ENCODE measurements around the gene CCDC9. TPM values are rescaled to one million over a fixed set of nuclear protein-coding genes. Genes with fewer than 3 reads are reported as not detected.

The CCDC9 gene
- total and polyA plus RNA-seq, 2 of the 13 experiments (the other 11 are each of a cell fraction or from before 2014, with no cell fraction given): 2.9 to 6.3 TPM

DNA sequence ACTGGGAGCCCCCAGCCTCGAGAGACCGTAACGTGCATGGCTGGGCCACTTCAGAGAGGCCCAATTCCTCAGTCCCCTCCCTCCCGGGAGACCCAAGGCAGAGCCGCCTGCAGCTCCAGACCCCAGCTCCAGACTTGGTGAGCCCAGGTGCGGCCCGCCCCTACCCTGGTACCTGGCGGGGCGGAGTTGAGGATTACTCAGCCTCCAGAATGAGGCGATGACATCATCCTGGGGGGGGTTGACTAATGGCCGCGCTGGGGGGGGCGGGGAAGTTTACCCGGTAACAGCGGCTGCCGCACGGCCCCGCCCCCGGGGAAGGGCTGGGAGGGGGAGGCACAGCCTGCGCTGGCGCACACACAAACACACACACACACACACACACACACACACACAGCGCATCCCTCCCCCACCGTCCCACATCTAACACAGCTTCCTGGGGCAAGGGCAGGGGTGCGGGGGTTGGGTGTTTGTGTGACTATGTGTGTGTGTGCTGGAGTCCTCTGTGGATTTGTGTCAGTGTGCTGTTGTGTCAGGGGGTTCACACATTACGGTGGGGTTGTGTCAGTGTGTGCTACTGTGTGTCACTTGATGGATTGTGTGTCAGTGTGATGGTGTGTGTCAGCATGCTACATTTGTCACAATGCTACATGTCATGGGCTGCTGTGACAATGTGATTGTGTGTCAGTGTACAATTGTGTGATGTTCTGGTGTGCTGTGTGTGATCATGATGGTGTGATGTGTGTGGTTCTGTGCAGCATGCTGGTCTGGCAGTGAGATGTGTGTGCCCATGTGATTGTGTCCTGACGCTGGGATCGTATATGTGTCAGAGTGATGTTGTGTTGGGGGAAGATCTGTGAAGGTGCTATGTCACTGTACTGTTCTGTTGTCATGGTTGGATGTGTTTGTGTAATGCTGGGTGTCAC lies 15.1 kb upstream of the CCDC9 start (continued):
- TF ChIP-seq FOSL2 (CRISPR knock-in tag; IDR thresholded peaks at IDR 0.05): peak; percentile 70
- TF ChIP-seq ETV6 (CRISPR knock-in tag; conservative IDR thresholded peaks at IDR 0.05): no peak
- TF ChIP-seq CHD2 (IDR thresholded peaks at IDR 0.05; ENCODE audit: low read depth, low read length): no peak
- TF ChIP-seq SIN3B (IDR thresholded peaks at IDR 0.05; ENCODE audit: low read length): no peak
- no peak for TF ChIP-seq BRD4 (CRISPR knock-in tag; IDR thresholded peaks at IDR 0.05)
- no peak for TF ChIP-seq HNRNPH1 (optimal IDR thresholded peaks at IDR 0.05; ENCODE audit: low read depth, low read length)
- TF ChIP-seq, protein P1, sequence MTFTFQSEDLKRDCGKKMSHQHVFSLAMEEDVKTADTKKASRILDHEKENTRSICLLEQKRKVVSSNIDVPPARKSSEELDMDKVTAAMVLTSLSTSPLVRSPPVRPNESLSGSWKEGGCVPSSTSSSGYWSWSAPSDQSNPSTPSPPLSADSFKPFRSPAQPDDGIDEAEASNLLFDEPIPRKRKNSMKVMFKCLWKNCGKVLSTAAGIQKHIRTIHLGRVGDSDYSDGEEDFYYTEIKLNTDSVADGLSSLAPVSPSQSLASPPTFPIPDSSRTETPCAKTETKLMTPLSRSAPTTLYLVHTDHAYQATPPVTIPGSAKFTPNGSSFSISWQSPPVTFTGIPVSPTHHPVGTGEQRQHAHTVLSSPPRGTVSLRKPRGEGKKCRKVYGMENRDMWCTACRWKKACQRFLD (CRISPR knock-in tag; IDR thresholded peaks at IDR 0.05; ENCODE audit: borderline replicate concordance): no peak
- 0 out of 2 replicates have a peak, but pooled peaks have one; percentile 44 for TF ChIP-seq ZNF841 (CRISPR knock-in tag; IDR thresholded peaks at IDR 0.05; ENCODE audit: borderline replicate concordance)
- TF ChIP-seq KLF16 (CRISPR knock-in tag; IDR thresholded peaks at IDR 0.05): no peak
- TF ChIP-seq, protein P2, sequence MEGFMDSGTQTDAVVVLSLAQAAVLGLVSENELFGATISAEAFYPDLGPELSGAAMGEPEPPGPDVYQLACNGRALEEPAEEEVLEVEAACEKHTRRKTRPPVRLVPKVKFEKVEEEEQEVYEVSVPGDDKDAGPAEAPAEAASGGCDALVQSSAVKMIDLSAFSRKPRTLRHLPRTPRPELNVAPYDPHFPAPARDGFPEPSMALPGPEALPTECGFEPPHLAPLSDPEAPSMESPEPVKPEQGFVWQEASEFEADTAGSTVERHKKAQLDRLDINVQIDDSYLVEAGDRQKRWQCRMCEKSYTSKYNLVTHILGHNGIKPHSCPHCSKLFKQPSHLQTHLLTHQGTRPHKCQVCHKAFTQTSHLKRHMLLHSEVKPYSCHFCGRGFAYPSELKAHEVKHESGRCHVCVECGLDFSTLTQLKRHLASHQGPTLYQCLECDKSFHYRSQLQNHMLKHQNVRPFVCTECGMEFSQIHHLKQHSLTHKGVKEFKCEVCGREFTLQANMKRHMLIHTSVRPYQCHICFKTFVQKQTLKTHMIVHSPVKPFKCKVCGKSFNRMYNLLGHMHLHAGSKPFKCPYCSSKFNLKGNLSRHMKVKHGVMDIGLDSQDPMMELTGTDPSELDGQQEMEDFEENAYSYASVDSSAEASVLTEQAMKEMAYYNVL (CRISPR knock-in tag; IDR thresholded peaks at IDR 0.05; ENCODE audit: borderline replicate concordance): no peak
- no peak for TF ChIP-seq ZNF598 (CRISPR knock-in tag; IDR thresholded peaks at IDR 0.05; ENCODE audit: borderline replicate concordance)
- TF ChIP-seq KLF6 (CRISPR knock-in tag; IDR thresholded peaks at IDR 0.05): no peak
- TF ChIP-seq TBX3 (IDR thresholded peaks at IDR 0.05; ENCODE audit: borderline replicate concordance): no peak
- TF ChIP-seq RNF2 (conservative IDR thresholded peaks at IDR 0.05; ENCODE audit: low read depth): no peak
- TF ChIP-seq MTF1 (CRISPR knock-in tag; IDR thresholded peaks at IDR 0.05): no peak
- TF ChIP-seq, protein P3, sequence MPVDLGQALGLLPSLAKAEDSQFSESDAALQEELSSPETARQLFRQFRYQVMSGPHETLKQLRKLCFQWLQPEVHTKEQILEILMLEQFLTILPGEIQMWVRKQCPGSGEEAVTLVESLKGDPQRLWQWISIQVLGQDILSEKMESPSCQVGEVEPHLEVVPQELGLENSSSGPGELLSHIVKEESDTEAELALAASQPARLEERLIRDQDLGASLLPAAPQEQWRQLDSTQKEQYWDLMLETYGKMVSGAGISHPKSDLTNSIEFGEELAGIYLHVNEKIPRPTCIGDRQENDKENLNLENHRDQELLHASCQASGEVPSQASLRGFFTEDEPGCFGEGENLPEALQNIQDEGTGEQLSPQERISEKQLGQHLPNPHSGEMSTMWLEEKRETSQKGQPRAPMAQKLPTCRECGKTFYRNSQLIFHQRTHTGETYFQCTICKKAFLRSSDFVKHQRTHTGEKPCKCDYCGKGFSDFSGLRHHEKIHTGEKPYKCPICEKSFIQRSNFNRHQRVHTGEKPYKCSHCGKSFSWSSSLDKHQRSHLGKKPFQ (CRISPR knock-in tag; IDR thresholded peaks at IDR 0.05; ENCODE audit: insufficient replicate concordance): no peak
- no peak for TF ChIP-seq IKZF4 (CRISPR knock-in tag; IDR thresholded peaks at IDR 0.05; ENCODE audit: borderline replicate concordance, low read depth, not compliant biosample characterization)
- TF ChIP-seq AGO2 (optimal IDR thresholded peaks at IDR 0.05; ENCODE audit: low read depth, low read length): no peak
- TF ChIP-seq NR2F6 (IDR thresholded peaks at IDR 0.05): no peak
- TF ChIP-seq NR2F6 (CRISPR knock-in tag; IDR thresholded peaks at IDR 0.05): no peak
- TF ChIP-seq ZNF724P (CRISPR knock-in tag; IDR thresholded peaks at IDR 0.05; ENCODE audit: borderline replicate concordance): no peak
- TF ChIP-seq, protein P4, sequence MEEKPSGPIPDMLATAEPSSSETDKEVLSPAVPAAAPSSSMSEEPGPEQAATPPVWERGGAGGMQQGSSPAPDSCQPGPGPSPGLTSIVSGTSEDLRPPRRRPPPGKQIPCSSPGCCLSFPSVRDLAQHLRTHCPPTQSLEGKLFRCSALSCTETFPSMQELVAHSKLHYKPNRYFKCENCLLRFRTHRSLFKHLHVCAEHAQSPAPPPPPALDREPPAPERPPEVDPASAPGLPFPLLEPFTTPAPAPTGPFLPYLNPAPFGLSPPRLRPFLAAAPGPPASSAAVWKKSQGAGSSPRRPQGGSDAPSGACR (CRISPR knock-in tag; IDR thresholded peaks at IDR 0.05): no peak
- TF ChIP-seq ZKSCAN1 (IDR thresholded peaks at IDR 0.05; ENCODE audit: low read length): no peak
- TF ChIP-seq ZNF674 (CRISPR knock-in tag; IDR thresholded peaks at IDR 0.05; ENCODE audit: low read depth): 0 out of 2 replicates have a peak, but pooled peaks have one; percentile 57
- TF ChIP-seq ERF (CRISPR knock-in tag; IDR thresholded peaks at IDR 0.05): no peak
- no peak for TF ChIP-seq TP53 (CRISPR knock-in tag; conservative IDR thresholded peaks at IDR 0.05)
